ENCODE data around the gene CAMK2D.

DNA sequence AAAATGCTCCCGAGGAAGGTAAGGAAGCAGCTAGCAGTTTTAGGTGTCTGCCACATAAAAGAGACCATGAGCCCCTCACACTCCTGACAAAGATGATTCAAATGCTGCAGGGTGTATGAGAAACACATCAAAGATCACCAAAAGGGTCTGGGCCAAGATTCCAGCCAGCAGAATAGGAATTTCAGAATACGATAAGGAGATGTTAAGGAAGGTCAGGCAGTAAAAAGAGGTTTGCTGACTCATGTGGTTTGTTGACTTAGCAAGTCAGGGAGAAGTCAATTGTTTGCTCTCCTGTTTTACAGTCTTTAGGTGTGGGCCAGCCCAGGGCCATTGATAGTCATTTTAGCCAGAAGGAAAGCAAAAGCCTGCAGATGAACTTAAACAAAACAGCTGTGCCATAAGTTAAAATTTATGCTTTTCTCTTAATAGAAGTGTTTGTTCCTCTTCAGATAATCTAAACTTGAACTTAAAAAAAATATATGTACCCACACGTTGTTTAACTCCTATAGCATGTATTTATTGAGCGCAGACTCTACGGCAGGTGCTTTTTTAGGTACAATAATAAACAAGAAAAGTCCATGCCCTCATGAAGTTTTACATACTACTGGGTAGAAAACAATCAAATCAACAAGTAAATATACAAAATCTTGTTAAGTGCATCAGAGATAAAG lies 115.6 kb downstream of the CAMK2D start:
- TF ChIP-seq, protein P1, sequence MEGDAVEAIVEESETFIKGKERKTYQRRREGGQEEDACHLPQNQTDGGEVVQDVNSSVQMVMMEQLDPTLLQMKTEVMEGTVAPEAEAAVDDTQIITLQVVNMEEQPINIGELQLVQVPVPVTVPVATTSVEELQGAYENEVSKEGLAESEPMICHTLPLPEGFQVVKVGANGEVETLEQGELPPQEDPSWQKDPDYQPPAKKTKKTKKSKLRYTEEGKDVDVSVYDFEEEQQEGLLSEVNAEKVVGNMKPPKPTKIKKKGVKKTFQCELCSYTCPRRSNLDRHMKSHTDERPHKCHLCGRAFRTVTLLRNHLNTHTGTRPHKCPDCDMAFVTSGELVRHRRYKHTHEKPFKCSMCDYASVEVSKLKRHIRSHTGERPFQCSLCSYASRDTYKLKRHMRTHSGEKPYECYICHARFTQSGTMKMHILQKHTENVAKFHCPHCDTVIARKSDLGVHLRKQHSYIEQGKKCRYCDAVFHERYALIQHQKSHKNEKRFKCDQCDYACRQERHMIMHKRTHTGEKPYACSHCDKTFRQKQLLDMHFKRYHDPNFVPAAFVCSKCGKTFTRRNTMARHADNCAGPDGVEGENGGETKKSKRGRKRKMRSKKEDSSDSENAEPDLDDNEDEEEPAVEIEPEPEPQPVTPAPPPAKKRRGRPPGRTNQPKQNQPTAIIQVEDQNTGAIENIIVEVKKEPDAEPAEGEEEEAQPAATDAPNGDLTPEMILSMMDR (IDR thresholded peaks at IDR 0.05; ENCODE audit: low read length): no peak
- no peak for TF ChIP-seq EZH2 (optimal IDR thresholded peaks at IDR 0.05; ENCODE audit: low read depth, low read length)
- no peak for TF ChIP-seq EZH2phosphoT487 (IDR thresholded peaks at IDR 0.05; ENCODE audit: low read length)
